ENCODE measurements around the gene DTX2.
"Not testable (repeated sequence)": the region's sequence is repeated elsewhere in the genome, so short reads cannot be mapped to it uniquely, and the experiment has no call there.

DNA sequence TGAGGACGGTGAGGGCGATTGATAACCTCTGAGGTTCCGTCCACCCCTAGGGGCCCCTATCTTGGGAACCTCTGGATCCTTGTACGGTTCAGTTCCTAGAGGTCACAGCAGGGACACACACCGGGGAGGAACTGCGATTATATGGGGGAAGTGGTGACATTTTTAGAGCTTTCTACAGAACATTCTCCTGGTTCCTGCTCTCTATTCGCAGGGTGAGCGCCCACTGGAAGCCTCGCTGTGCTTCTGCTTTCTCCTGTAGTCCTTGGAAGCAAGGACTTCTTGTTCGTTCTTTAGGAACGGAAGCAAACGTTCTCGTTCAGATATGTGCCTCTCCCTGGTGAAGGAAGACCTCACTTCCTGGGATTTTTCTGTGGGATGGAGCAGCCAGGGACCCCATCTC lies 26.5 kb downstream of the DTX2 start:
- TF ChIP-seq, protein P1, sequence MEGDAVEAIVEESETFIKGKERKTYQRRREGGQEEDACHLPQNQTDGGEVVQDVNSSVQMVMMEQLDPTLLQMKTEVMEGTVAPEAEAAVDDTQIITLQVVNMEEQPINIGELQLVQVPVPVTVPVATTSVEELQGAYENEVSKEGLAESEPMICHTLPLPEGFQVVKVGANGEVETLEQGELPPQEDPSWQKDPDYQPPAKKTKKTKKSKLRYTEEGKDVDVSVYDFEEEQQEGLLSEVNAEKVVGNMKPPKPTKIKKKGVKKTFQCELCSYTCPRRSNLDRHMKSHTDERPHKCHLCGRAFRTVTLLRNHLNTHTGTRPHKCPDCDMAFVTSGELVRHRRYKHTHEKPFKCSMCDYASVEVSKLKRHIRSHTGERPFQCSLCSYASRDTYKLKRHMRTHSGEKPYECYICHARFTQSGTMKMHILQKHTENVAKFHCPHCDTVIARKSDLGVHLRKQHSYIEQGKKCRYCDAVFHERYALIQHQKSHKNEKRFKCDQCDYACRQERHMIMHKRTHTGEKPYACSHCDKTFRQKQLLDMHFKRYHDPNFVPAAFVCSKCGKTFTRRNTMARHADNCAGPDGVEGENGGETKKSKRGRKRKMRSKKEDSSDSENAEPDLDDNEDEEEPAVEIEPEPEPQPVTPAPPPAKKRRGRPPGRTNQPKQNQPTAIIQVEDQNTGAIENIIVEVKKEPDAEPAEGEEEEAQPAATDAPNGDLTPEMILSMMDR (IDR thresholded peaks at IDR 0.05; ENCODE audit: poor library complexity, severe bottlenecking) = not testable (repeated sequence)
- TF ChIP-seq EZH2 (IDR thresholded peaks at IDR 0.05; ENCODE audit: borderline replicate concordance, insufficient read depth, low read length, poor library complexity, severe bottlenecking); POLR2AphosphoS5 (IDR thresholded peaks at IDR 0.05); MXI1 (conservative IDR thresholded peaks at IDR 0.05; ENCODE audit: poor library complexity, severe bottlenecking); RAD21 (conservative IDR thresholded peaks at IDR 0.05); EP300 (conservative IDR thresholded peaks at IDR 0.05; ENCODE audit: poor library complexity, severe bottlenecking); TAF1 (IDR thresholded peaks at IDR 0.05; ENCODE audit: low read depth): not testable (repeated sequence)
- TF ChIP-seq, protein P2, sequence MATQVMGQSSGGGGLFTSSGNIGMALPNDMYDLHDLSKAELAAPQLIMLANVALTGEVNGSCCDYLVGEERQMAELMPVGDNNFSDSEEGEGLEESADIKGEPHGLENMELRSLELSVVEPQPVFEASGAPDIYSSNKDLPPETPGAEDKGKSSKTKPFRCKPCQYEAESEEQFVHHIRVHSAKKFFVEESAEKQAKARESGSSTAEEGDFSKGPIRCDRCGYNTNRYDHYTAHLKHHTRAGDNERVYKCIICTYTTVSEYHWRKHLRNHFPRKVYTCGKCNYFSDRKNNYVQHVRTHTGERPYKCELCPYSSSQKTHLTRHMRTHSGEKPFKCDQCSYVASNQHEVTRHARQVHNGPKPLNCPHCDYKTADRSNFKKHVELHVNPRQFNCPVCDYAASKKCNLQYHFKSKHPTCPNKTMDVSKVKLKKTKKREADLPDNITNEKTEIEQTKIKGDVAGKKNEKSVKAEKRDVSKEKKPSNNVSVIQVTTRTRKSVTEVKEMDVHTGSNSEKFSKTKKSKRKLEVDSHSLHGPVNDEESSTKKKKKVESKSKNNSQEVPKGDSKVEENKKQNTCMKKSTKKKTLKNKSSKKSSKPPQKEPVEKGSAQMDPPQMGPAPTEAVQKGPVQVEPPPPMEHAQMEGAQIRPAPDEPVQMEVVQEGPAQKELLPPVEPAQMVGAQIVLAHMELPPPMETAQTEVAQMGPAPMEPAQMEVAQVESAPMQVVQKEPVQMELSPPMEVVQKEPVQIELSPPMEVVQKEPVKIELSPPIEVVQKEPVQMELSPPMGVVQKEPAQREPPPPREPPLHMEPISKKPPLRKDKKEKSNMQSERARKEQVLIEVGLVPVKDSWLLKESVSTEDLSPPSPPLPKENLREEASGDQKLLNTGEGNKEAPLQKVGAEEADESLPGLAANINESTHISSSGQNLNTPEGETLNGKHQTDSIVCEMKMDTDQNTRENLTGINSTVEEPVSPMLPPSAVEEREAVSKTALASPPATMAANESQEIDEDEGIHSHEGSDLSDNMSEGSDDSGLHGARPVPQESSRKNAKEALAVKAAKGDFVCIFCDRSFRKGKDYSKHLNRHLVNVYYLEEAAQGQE (IDR thresholded peaks at IDR 0.05; ENCODE audit: borderline replicate concordance) = not testable (repeated sequence)
